A673 (cell line): ENCODE data around the gene BMP4.

Experiments used
- CTCF ChIP-seq: fragments of 300-800, 200-600 bp; sonication (generic); conservative IDR thresholded peaks from 2 replicates; pipeline ENCODE4 v1.5.1; 2017; ENCODE audit warnings: low read depth, mild to moderate bottlenecking, antibody characterized with exemption, low read length, moderate library complexity, mixed read lengths
- EZH2 ChIP-seq: fragments of 200-600 bp; sonication (generic); IDR thresholded peaks from 2 replicates; pipeline ENCODE4 v1.6.1; 2017; ENCODE audit warnings: borderline replicate concordance, low read depth, mild to moderate bottlenecking, mixed read lengths, antibody characterized with exemption, low read length; ENCODE audit not compliant: poor library complexity, severe bottlenecking

GRCh38 chr14:53971521-53971920, 14.9 kb upstream of the BMP4 start:
- TF ChIP-seq CTCF (no peak), EZH2 (no peak)
